SK-N-MC (cell line): Measurements from ENCODE around the gene TMCC3.

Source experiments
- DNase-seq: peaks from one replicate; pipeline ENCODE4 v3.0.0-alpha.2; 2011; ENCODE audit warnings: low read depth, low spot score
- H3K27ac ChIP-seq: fragments of 200-600 bp; sonication (generic); 2 replicates; pipeline ENCODE4 v1.5.1; 2016; ENCODE audit warnings: mixed run types
- H3K36me3 ChIP-seq: fragments of 200-600 bp; sonication (generic); 2 replicates; pipeline ENCODE4 v1.6.1; 2017; ENCODE audit warnings: antibody characterized with exemption, low read length, mixed read lengths; ENCODE audit not compliant: insufficient read depth
- H3K4me3 ChIP-seq: fragments of 200-600 bp; sonication (generic); 2 replicates; pipeline ENCODE4 v1.5.1; 2016
- H3K9ac ChIP-seq: fragments of 200-600 bp; sonication (generic); 2 replicates; pipeline ENCODE4 v1.8.0; 2017; ENCODE audit warnings: mixed run types, mixed read lengths; ENCODE audit not compliant: insufficient read length
- H3K9me3 ChIP-seq: fragments of 200-600 bp; sonication (generic); 2 replicates; pipeline ENCODE4 v1.6.1; 2017; ENCODE audit warnings: low read depth, mild to moderate bottlenecking, antibody characterized with exemption, low read length, moderate library complexity, mixed read lengths
- EZH2 ChIP-seq: fragments of 200-600 bp; sonication (generic); IDR thresholded peaks from one replicate; pipeline ENCODE4 v1.6.1; 2017; ENCODE audit warnings: antibody characterized with exemption
- FOXP2 ChIP-seq: optimal IDR thresholded peaks from 2 replicates; pipeline ENCODE3; 2011; ENCODE audit warnings: mild to moderate bottlenecking, moderate library complexity; ENCODE audit not compliant: insufficient read depth; ENCODE audit errors: extremely low read length, control extremely low read depth
- POLR2AphosphoS5 ChIP-seq: IDR thresholded peaks from 2 replicates; pipeline ENCODE4 v1.6.1; 2012; ENCODE audit warnings: mild to moderate bottlenecking, low read depth, low read length, borderline replicate concordance

The TMCC3 gene

DNA sequence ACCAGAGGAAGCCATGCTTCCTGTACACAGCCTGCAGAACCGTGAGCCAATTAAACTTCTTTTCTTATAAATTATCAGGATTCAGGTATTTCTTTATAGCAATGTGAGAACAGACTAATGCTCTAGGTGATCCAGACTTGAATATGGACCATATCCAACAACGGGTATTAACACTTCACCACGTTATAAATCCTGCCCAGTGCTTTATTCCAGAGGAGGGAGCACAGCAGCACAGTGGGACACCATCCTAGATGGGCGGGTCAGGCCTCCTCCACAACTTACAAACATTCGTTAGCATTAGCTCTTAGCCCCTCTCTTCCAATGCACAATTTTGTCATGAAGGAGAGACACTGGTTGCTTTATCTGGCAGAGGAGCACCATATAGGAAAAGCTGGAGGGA, 66.0 kb downstream of the TMCC3 start:
- Histone ChIP-seq H3K9ac (no peak overlapping the region), H3K4me3 (no peak overlapping the region), H3K27ac (no peak overlapping the region), H3K9me3 (no peaks in the 10 kb centered on the region), H3K36me3 (no peaks in the 10 kb centered on the region)
- DNase-seq: no peak
- no peak for TF ChIP-seq POLR2AphosphoS5
- no peak for TF ChIP-seq EZH2
- TF ChIP-seq FOXP2: no peak

GRCh38 chr12:94582591-94582990, 67.8 kb downstream of the TMCC3 start:
- no peak for DNase-seq
- Histone ChIP-seq H3K9ac (no peak overlapping the region), H3K4me3 (no peak overlapping the region), H3K27ac (no peak overlapping the region), H3K36me3 (no peaks in the 10 kb centered on the region), H3K9me3 (no peaks in the 10 kb centered on the region)
- TF ChIP-seq FOXP2: no peak
- no peak for TF ChIP-seq POLR2AphosphoS5
- TF ChIP-seq EZH2: no peak

DNA sequence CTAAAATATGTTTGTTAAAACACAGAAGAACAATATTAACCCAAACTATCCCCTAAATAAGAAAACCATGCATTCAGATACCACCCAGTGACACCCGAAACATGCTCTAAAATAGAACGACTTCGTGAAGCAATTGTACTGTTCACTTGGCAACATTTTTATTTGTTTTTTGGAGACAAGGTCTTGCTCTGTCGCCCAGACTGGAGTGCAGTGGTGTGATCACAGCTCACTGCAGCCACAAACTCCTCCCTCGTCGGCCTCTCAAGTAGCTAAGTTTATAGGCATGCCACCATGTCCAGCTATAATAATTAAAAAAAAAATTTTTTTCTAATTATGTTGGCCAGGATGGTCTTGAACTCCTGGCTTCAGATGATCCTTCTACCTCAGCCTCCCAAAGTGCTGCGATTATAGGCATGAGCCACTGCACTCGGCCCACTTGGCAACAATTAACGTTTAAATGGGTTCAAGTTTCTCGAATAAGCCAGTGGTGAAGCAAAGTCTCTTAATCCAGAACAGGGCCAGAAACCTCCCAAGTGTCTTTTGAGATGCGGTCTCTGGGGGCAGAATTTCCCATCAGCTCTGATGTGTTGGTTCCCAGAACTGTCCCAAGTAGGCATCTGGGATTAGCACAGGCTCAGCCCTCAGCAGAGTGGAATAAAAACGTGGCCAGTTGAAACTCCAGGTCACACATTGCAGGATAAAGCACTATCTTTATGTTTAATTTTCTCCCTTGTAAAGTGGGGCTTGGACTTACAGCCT, 74.5 kb downstream of the TMCC3 start:
- Histone ChIP-seq H3K36me3 (no peaks in the 10 kb centered on the region), H3K4me3 (no peak overlapping the region), H3K9ac (no peak overlapping the region), H3K9me3 (no peaks in the 10 kb centered on the region), H3K27ac (no peak overlapping the region)
- TF ChIP-seq POLR2AphosphoS5 (no peak), EZH2 (no peak), FOXP2 (no peak)
- no peak for DNase-seq

GRCh38 chr12:94575024-94575423, 75.3 kb downstream of the TMCC3 start:
- no peak overlapping the region for H3K27ac ChIP-seq
- H3K4me3 ChIP-seq: no peak overlapping the region
- H3K9me3 ChIP-seq: no peaks in the 10 kb centered on the region
- H3K36me3 ChIP-seq: no peaks in the 10 kb centered on the region
- TF ChIP-seq EZH2: no peak
- TF ChIP-seq FOXP2: no peak
- no peak for TF ChIP-seq POLR2AphosphoS5
- DNase-seq: no peak
- no peak overlapping the region for H3K9ac ChIP-seq

- TF ChIP-seq EZH2: no peak
- TF ChIP-seq FOXP2: no peak
- TF ChIP-seq POLR2AphosphoS5: no peak
- Histone ChIP-seq H3K36me3 (no peaks in the 10 kb centered on the region), H3K27ac (no peak overlapping the region), H3K4me3 (no peak overlapping the region), H3K9me3 (no peaks in the 10 kb centered on the region), H3K9ac (no peak overlapping the region)
- no peak for DNase-seq
Observed at GRCh38 chr12:94571556-94571955, 78.8 kb downstream of the TMCC3 start.

DNA sequence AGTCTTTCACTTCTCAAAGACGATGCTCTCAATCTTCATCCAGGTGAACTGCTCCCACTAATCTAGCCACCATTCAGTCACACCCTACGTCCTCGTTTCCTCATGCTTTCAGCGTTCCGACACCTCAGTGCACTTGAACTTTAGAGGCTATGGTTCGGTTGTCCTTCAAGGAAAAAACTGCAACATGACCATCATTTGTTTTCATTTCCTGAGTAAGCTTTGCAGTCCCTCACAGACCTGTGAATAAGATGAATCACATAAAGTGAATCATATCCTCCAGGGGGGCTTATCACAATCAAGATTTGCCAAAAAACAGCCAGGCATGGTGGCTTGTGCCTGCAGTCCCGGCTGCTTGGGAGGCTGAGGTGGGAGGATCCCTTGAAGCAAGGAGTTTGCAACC, 80.2 kb downstream of the TMCC3 start:
- no peak for DNase-seq
- TF ChIP-seq FOXP2 (no peak), EZH2 (no peak)
- Histone ChIP-seq H3K36me3 (no peaks in the 10 kb centered on the region), H3K4me3 (no peak overlapping the region), H3K9me3 (no peaks in the 10 kb centered on the region), H3K9ac (no peak overlapping the region), H3K27ac (no peak overlapping the region)

GRCh38 chr12:94567761-94568160, 82.6 kb downstream of the TMCC3 start:
- Histone ChIP-seq H3K9ac (no peak overlapping the region), H3K4me3 (no peak overlapping the region), H3K9me3 (no peaks in the 10 kb centered on the region), H3K27ac (no peak overlapping the region), H3K36me3 (no peaks in the 10 kb centered on the region)
- no peak for DNase-seq
- TF ChIP-seq POLR2AphosphoS5 (no peak), FOXP2 (no peak), EZH2 (no peak)

DNA sequence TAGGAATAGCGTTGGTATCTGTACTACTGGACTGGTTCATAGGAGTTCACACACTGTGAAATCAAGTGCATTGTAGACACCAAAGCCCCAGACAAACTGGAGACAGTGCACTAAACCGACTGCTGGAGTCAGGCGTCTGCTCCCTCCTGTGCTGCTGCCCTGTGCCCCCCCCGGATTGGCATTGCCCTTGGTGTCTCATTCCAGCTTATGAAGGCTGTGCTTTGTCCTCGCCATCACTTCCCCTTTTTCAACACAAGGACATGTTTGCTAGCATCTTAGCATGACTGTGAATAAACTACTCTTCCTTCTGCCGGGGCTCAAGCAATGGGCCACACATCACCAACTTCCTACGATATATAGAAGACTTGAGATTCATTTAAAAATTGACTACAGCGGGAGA, 84.0 kb downstream of the TMCC3 start:
- H3K27ac ChIP-seq: no peak overlapping the region
- no peaks in the 10 kb centered on the region for H3K36me3 ChIP-seq
- no peak overlapping the region for H3K4me3 ChIP-seq
- no peak overlapping the region for H3K9ac ChIP-seq
- no peak for DNase-seq
- H3K9me3 ChIP-seq: no peaks in the 10 kb centered on the region
- TF ChIP-seq FOXP2: no peak

GRCh38 chr12:94565683-94566082, 84.7 kb downstream of the TMCC3 start:
- TF ChIP-seq EZH2 (no peak), POLR2AphosphoS5 (no peak), FOXP2 (no peak)
- Histone ChIP-seq H3K4me3 (no peak overlapping the region), H3K9me3 (no peaks in the 10 kb centered on the region), H3K27ac (no peak overlapping the region), H3K9ac (no peak overlapping the region), H3K36me3 (no peaks in the 10 kb centered on the region)
- DNase-seq: no peak

DNA sequence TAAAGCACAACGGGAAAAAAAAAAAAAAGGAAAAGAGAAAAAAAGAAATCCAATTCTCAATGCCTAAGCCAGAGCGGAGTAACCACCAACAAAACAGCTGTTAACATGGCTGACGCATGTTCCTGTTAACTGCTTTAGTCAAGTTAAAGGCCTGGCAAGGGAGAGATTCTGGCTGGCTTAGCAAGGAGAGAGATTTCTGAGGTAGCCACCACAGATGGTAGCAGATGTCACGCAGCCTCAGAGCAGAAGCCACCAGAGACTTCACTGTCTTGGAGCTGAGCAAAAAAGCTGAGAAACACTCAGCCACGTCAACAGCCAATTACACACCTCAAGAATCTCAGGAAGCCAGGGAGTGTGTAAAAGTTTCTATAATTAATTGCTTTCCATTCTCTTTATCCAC, 87.1 kb downstream of the TMCC3 start:
- H3K4me3 ChIP-seq: no peak overlapping the region
- H3K9ac ChIP-seq: no peak overlapping the region
- no peaks in the 10 kb centered on the region for H3K36me3 ChIP-seq
- no peak for TF ChIP-seq POLR2AphosphoS5
- no peak for TF ChIP-seq FOXP2
- TF ChIP-seq EZH2: no peak
- DNase-seq: no peak
- H3K9me3 ChIP-seq: no peaks in the 10 kb centered on the region
- no peak overlapping the region for H3K27ac ChIP-seq
